ENCODE results near the gene PTGFRN.

Gene PTGFRN

DNA sequence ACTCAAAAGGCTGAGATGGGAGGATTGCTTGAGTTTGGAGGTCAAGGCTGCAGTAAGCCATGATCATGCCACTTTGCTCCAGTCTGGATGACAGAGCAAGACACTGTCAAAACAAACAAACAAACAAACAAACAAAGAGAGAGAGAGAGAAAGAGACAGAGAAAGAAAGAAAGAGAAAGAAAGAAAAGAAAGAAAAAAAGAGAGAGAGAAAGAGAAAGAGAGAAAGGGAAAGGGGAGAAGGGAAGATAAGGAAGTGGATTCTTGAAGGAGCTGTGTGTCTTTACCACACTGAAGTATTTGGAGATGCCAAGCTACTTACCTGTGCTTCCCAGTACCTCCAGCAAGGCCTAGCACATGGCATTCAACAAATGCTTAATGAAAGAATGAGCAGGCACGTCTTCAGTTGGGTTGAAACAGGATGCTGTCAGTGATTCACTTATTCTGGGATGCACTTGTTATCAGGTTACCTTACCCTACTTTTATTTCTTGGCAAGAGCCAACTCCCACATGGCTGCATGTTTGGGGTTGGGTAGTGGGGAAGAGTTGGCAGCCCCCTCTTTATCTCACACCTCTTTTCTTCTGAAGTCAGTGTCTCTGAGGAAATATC lies 120.7 kb downstream of the PTGFRN start:
- no peak overlapping the region for H3K4me3 ChIP-seq (ENCODE audit: low read depth, low read length)
- TF ChIP-seq, protein P1, sequence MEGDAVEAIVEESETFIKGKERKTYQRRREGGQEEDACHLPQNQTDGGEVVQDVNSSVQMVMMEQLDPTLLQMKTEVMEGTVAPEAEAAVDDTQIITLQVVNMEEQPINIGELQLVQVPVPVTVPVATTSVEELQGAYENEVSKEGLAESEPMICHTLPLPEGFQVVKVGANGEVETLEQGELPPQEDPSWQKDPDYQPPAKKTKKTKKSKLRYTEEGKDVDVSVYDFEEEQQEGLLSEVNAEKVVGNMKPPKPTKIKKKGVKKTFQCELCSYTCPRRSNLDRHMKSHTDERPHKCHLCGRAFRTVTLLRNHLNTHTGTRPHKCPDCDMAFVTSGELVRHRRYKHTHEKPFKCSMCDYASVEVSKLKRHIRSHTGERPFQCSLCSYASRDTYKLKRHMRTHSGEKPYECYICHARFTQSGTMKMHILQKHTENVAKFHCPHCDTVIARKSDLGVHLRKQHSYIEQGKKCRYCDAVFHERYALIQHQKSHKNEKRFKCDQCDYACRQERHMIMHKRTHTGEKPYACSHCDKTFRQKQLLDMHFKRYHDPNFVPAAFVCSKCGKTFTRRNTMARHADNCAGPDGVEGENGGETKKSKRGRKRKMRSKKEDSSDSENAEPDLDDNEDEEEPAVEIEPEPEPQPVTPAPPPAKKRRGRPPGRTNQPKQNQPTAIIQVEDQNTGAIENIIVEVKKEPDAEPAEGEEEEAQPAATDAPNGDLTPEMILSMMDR (IDR thresholded peaks at IDR 0.05; ENCODE audit: control insufficient read depth, extremely low read depth, insufficient read depth): no peak
- DNase-seq (ENCODE audit: low read depth): no peak

GRCh38 chr1:117032266-117032665 lies 122.5 kb downstream of the PTGFRN start:
- TF ChIP-seq, protein P1 (IDR thresholded peaks at IDR 0.05; ENCODE audit: control insufficient read depth, extremely low read depth, insufficient read depth): no peak
- DNase-seq (ENCODE audit: low read depth): no peak
- H3K4me3 ChIP-seq (ENCODE audit: low read depth, low read length): no peak overlapping the region

DNA sequence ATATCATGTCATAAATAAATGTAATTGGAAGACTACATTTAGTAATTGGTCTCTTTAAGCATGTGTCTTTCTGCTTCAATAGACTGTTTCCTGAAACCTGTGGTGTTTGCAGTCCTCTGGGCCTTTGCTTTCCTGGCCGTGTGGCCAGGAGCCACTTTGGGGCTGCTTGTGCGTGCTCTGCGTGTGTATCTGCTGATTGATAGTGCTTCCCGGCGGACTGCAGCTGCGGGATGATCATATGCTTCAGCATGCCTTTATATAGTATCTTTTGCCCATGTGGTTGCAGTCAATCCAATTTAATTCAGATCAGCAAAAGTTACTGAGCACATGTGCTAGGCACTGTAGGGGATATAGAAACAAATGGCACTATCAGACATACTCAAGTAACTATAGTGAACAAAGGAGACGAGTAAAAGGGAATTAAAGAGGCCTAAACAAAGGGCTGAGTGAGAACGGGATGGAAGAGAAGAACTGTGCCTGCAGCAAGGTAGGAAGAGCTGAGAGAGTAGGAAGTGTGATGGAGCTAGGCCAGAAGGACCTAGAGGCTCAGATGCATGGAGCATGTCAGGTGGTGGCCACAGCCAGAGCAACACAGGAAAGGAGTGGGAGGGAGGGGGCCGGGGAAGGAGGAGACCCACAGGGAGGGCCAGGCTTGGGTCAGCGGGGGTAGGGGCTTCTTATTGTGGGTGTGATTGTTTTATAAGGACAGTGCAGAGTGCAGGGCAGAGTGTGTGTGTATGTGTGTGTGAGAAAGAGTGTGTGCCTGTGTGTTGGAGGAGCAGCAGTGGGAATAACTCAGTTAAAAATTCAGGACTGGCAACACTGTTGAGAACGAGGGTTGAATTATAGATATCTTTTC lies 123.2 kb downstream of the PTGFRN start:
- DNase-seq (ENCODE audit: low read depth): no peak
- TF ChIP-seq, protein P1 (IDR thresholded peaks at IDR 0.05; ENCODE audit: control insufficient read depth, extremely low read depth, insufficient read depth): no peak
- H3K4me3 ChIP-seq (ENCODE audit: low read depth, low read length): no peak overlapping the region

GRCh38 chr1:117033772-117034171 lies 124.1 kb downstream of the PTGFRN start:
- no peak overlapping the region for H3K4me3 ChIP-seq (ENCODE audit: low read depth, low read length)
- TF ChIP-seq, protein P1 (IDR thresholded peaks at IDR 0.05; ENCODE audit: control insufficient read depth, extremely low read depth, insufficient read depth): no peak
- DNase-seq (ENCODE audit: low read depth): no peak

DNA sequence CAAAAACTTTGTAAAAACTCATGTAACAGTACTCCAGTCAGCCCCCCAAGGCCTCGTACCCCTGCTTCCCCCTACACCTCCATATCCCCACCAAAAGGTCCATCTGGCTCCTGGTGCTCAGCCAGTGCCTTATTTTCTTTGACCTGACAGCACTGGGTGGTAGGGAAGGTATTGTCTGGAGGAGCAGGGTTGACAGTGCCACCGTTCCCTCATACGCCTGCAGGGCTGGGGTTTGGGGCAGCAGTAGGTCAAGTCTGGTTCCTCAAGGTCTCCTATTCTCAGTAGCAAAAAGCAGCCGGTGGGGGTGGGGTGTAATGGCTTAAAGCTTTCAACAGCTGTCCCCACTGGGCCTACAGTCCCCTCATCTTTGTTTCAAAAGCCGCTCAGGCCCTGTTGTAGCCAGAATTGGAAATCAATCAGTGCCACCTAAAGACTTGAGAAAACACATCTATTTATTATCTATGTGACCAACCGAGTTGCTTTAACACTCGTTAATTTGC lies 125.1 kb downstream of the PTGFRN start:
- no peak overlapping the region for H3K4me3 ChIP-seq (ENCODE audit: low read depth, low read length)
- no peak for DNase-seq (ENCODE audit: low read depth)
- TF ChIP-seq, protein P1 (IDR thresholded peaks at IDR 0.05; ENCODE audit: control insufficient read depth, extremely low read depth, insufficient read depth): no peak

DNA sequence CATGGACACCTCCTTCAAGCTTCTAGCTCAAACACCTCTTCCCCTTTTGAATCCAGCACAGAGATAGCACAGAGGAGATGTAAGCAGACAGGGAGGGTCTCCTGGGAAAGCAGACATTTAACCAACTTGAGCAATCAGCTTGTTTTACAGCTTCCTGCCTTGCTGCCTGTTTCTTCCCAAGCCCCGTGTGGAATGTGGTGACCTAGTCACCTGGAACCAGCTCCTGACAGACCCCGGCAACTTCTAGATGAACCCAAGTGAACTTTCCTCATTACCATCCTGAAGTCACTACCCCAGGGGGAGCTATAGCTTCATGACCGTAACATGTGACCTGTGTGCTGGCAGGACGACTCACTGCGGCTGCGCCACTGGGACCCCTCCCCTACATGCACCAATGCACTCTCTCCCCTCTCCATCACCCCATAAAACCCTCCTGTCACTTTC lies 126.3 kb downstream of the PTGFRN start:
- H3K4me3 ChIP-seq (ENCODE audit: low read depth, low read length): no peak overlapping the region
- TF ChIP-seq, protein P1 (IDR thresholded peaks at IDR 0.05; ENCODE audit: control insufficient read depth, extremely low read depth, insufficient read depth): no peak
- no peak for DNase-seq (ENCODE audit: low read depth)
